ENCODE measurements around the gene MKI67.

DNA sequence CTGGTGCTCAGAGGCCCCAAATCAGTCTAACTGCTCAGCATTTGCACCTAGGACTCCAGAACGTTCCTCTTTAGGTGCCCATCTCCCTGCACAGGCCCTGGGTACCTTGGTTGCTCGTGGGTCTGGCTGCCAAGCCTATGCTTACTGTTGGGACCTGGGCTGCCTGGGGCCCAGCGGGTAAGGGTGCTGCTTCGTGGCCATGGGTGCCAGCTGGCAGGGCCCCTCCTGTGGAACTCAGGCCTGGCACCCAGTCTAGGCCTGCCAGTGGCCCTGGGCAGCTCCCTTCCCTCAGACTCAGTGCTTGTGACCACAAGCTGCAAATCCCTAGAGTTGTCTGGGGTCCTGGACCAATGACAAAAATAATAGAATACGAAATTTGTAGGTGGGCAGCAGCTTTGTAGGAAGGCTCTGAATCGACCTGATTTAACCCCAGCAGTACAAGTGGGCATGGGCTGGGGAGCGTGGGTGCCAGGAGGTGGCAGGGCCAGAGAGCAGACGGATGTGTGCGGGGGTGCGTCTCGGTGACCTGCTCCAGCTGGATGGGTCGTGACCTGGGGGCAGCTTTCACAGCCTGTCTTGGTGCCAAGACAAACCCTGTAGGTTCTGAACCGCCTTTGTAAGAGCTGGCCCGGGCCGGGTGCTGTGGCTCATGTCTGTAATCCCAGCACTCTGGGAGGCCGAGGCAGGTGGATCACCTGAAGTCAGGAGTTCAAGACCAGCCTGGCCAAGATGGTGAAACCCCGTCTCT lies 69.7 kb downstream of the MKI67 start:
- TF ChIP-seq, protein P1, sequence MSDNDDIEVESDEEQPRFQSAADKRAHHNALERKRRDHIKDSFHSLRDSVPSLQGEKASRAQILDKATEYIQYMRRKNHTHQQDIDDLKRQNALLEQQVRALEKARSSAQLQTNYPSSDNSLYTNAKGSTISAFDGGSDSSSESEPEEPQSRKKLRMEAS (IDR thresholded peaks at IDR 0.05): no peak
- TF ChIP-seq POLR2A (IDR thresholded peaks at IDR 0.05; ENCODE audit: low read length) (no peak), EHMT2 (IDR thresholded peaks at IDR 0.05; ENCODE audit: low read depth) (no peak), FOSB (CRISPR knock-in tag; IDR thresholded peaks at IDR 0.05) (no peak), RNF2 (IDR thresholded peaks at IDR 0.05; ENCODE audit: borderline replicate concordance, low read depth) (no peak), KDM1A (IDR thresholded peaks at IDR 0.05; ENCODE audit: low read depth) (no peak), SREBF2 (IDR thresholded peaks at IDR 0.05) (no peak), HDAC2 (IDR thresholded peaks at IDR 0.05) (no peak), BHLHE40 (IDR thresholded peaks at IDR 0.05; ENCODE audit: low read depth, low read length) (no peak), FOXS1 (CRISPR knock-in tag; IDR thresholded peaks at IDR 0.05) (no peak), CBX8 (IDR thresholded peaks at IDR 0.05) (no peak), RFX5 (IDR thresholded peaks at IDR 0.05) (no peak)
- TF ChIP-seq, protein P2, sequence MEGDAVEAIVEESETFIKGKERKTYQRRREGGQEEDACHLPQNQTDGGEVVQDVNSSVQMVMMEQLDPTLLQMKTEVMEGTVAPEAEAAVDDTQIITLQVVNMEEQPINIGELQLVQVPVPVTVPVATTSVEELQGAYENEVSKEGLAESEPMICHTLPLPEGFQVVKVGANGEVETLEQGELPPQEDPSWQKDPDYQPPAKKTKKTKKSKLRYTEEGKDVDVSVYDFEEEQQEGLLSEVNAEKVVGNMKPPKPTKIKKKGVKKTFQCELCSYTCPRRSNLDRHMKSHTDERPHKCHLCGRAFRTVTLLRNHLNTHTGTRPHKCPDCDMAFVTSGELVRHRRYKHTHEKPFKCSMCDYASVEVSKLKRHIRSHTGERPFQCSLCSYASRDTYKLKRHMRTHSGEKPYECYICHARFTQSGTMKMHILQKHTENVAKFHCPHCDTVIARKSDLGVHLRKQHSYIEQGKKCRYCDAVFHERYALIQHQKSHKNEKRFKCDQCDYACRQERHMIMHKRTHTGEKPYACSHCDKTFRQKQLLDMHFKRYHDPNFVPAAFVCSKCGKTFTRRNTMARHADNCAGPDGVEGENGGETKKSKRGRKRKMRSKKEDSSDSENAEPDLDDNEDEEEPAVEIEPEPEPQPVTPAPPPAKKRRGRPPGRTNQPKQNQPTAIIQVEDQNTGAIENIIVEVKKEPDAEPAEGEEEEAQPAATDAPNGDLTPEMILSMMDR (IDR thresholded peaks at IDR 0.05): no peak
- TF ChIP-seq, protein P3, sequence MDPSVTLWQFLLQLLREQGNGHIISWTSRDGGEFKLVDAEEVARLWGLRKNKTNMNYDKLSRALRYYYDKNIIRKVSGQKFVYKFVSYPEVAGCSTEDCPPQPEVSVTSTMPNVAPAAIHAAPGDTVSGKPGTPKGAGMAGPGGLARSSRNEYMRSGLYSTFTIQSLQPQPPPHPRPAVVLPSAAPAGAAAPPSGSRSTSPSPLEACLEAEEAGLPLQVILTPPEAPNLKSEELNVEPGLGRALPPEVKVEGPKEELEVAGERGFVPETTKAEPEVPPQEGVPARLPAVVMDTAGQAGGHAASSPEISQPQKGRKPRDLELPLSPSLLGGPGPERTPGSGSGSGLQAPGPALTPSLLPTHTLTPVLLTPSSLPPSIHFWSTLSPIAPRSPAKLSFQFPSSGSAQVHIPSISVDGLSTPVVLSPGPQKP (IDR thresholded peaks at IDR 0.05; ENCODE audit: low read depth, low read length): no peak
